GM19193 (cell line): ENCODE measurements around the gene PICALM.

ENCODE experiments used
- POLR2A ChIP-seq: IDR thresholded peaks from 4 replicates; pipeline ENCODE4 v1.6.1; 2011; ENCODE audit not compliant: insufficient read depth, insufficient read length; ENCODE audit errors: extremely low read depth

PICALM gene

GRCh38 chr11:86091566-86091965 is 22.7 kb upstream of the PICALM start:
- no peak for TF ChIP-seq POLR2A

- no peak for TF ChIP-seq POLR2A
Measured at GRCh38 chr11:86091086-86091485, 22.2 kb upstream of the PICALM start.

GRCh38 chr11:86089659-86090058 is 20.8 kb upstream of the PICALM start:
- no peak for TF ChIP-seq POLR2A

- no peak for TF ChIP-seq POLR2A
Measured at GRCh38 chr11:86087256-86087655, 18.4 kb upstream of the PICALM start.

- TF ChIP-seq POLR2A, result no peak
Measured at GRCh38 chr11:86081455-86081854, 12.6 kb upstream of the PICALM start.

GRCh38 chr11:86079421-86079820 is 10.5 kb upstream of the PICALM start:
- no peak for TF ChIP-seq POLR2A

- TF ChIP-seq POLR2A, result no peak
Measured at GRCh38 chr11:86073948-86074347, 5.1 kb upstream of the PICALM start.

- TF ChIP-seq POLR2A, result no peak
Measured at GRCh38 chr11:86072211-86072610, 3.3 kb upstream of the PICALM start.

- TF ChIP-seq POLR2A, result no peak
Measured at GRCh38 chr11:86070142-86071056, 1.5 kb upstream of the PICALM start.

GRCh38 chr11:86069408-86070101 is 671 bp upstream of the PICALM start:
- no peak for TF ChIP-seq POLR2A

GRCh38 chr11:86068138-86068871 is 579 bp downstream of the PICALM start:
- TF ChIP-seq POLR2A, result peak; percentile 41

GRCh38 chr11:86067851-86068137 is 1.1 kb downstream of the PICALM start:
- no peak for TF ChIP-seq POLR2A

- no peak for TF ChIP-seq POLR2A
Measured at GRCh38 chr11:86067009-86067850, 1.7 kb downstream of the PICALM start.

GRCh38 chr11:86066657-86067008 is 2.3 kb downstream of the PICALM start:
- TF ChIP-seq POLR2A, result no peak

- TF ChIP-seq POLR2A, result no peak
Measured at GRCh38 chr11:86066033-86066432, 2.9 kb downstream of the PICALM start.
